Gastroesophageal sphincter (tissue), 3 donors: ENCODE results near the gene TIMMDC1.

ENCODE experiments used
- CTCF ChIP-seq, 4 experiments: fragments of 200-600 bp in 2 of 4; fragments of 450-650 bp in 2 of 4; sonication (generic) in 1 of 4; IDR thresholded peaks; one replicate each; pipeline ENCODE4 v1.5.1; 2017 to 2019; ENCODE audit warnings: antibody characterized with exemption in 4 of 4, mild to moderate bottlenecking in 2 of 4, moderate library complexity in 2 of 4
- EP300 ChIP-seq: sonication (generic); formaldehyde crosslinking; IDR thresholded peaks from one replicate; pipeline ENCODE4 v1.6.1; 2017; ENCODE audit warnings: antibody characterized with exemption, mild to moderate bottlenecking

GRCh38 chr3:119534296-119534695 lies 35.9 kb downstream of the TIMMDC1 start:
- no peak for TF ChIP-seq CTCF (IDR thresholded peaks at IDR 0.05)
- TF ChIP-seq EP300, result no peak
